GM10847 (cell line): Measurements from ENCODE around the gene BPIFA2.

Experiments
- POLR2A ChIP-seq: IDR thresholded peaks from 2 replicates; pipeline ENCODE4 v1.6.1; 2011; ENCODE audit not compliant: insufficient read length; ENCODE audit errors: extremely low read depth

BPIFA2 gene

DNA sequence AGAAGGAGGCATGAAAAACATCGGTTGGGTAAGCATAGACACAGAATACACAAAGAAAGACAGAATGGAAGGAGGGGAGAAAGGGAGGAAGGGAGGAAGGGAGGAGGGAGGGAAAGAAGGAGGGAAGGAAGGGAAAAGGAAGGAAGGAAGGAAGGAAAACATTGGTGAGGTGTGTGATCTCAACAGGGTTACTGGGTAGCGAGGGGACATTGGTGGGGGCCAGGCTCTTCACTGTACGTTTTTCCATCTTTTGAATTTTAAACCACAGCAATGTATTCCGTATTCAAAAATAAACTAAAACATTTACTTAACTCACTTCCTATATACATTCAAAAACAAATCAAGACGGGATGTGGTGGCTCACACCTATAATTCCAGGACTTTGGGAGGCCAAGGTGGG, 20.7 kb upstream of the BPIFA2 start:
- no peak for TF ChIP-seq POLR2A

DNA sequence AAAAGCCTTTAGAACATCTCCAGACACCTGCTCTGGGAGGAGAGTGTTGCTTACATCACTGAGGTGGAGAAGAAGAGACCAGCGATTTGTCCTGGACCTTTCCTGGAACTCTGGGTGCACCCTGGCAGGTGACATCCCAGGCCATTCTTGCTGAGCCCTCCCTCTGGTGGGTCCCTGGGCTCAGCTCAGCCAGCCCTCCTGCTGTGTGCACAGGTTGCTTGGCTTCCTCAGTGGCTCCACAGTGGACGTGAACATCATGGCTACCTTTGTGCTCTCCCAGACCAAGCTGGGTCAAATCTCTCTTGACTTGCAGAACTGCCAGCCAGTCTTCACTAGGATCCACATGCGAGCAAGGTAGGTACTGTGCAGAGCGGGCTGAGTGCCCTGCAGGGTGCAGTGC, 19.9 kb upstream of the BPIFA2 start:
- TF ChIP-seq POLR2A: no peak

DNA sequence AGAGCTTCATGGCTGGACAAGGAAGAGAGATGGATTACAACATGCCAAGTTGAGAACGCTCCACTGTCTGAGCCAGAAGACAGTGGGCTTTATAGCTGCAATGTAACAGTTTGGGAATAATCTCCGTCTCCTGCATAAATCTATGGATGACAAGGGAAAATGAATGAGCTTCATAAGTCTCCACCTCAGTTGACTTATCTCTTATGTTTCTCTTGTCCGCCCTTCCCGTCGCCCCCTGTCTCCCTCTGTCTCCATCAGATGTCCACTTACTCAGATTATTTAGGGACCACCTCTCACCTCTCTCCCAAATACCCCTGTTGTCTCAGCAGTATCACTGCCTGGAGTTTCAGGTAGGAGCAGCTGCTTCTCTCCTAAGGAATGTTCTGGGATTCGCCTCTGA, 13.7 kb upstream of the BPIFA2 start:
- no peak for TF ChIP-seq POLR2A

DNA sequence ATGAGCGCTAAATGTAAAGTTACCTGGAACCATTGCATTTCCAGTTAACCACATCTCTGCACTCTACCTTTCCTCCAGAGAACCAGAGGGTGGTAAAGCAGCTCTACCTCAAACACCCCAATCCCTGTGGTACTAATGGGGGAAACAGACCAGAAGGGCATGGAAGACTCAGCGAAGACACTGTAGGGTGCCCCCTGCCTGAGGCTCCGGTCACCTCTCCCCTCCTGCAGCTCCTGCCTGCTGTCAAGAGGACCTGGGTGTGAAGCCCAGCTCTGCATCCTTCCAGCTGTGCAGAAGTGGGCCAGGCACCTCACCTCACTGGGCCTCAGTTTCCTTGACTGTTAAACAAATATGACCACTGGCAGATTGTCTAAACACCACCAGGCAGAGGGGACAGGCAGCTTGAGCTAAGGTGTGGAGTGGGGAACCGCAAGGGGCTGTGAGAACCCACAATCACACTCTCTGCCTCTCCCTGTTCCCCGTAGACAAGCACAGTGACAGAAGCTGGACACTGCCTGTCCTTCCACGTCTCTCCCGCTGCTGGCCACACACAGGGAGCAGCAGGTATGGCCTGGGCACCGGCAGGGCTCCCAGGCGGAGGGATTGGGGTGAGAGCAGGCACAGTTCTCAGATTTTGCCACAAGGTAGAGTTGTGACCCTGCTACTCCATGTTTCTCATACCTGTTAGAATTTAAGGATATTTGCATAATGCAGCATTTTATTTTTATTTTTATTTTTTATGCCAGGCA, 9.1 kb upstream of the BPIFA2 start:
- no peak for TF ChIP-seq POLR2A

DNA sequence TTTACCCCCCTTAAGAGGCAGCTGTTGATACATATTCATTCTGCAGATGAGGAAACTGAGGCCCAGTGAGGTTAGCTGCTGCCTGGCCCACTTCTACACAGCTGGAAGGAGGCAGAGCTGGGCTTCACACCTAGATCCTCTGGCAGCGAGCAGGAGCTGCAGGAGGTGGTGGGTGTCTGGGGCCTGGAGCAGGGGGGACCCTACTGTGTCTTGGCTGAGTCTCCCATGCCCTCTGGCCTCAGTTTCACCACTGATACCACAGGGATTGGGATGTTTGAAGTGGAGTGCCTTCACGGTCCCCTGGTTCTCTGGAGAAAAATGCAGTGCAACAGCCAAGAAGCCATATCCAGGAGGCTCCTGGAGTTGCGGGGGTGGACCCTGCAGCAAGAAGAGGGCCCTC, 8.2 kb upstream of the BPIFA2 start:
- no peak for TF ChIP-seq POLR2A

DNA sequence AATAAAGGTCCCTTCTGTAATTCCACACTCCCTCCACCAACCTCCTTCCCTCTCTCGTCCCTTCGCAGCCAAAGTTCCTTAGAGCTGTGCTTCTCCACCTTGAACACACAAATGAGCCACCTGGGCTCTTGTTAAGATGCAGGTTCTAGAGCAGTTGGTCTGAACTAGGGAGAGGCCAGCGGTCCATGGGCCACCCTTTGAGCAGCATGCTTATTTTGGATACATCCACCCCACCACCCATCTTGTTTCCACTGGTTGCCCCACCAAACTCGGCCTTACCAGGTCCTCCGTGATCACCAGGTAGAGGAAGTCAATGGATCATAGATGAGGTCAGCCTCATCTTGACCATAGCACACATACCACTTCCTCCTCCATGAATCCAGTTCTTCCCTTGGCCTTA, 7.3 kb upstream of the BPIFA2 start:
- TF ChIP-seq POLR2A: no peak

DNA sequence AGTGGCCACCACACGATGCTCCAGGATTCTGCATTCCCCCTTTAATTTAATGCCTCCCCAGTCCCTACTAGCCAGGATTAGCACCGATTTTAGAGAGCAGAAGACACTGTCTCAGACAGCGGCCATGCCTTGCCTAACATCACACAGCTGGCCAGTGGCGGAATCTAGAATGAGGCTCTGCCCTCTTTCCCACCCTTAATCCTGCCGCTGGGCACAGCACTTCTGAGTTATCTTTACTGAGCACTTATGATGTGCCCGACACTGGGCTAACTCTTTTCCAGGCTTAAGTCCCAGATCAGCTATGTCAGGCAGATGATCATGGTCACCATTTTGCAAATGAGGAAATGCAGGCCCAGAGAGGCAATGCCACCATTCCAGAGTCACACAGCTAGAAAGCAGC, 5.6 kb upstream of the BPIFA2 start:
- no peak for TF ChIP-seq POLR2A

DNA sequence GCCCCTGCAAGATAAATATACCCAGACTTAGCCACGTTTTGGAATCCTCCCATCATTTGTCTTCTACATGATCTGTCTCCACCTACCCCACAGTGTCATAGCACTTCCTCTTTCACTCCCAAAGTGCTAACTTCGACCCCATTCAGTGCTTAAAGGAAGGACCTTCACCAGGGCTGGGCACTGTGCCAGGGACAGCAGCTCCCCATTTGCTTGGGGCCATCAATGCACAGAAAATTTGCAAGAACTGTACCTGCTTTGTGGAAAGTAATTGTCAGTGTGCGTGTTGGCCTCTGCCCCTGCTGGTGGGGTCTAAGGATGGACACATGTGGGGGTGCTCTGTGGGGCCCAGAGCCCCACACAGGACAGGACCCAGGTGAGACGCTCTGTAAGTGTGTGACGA, 5.2 kb upstream of the BPIFA2 start:
- no peak for TF ChIP-seq POLR2A

DNA sequence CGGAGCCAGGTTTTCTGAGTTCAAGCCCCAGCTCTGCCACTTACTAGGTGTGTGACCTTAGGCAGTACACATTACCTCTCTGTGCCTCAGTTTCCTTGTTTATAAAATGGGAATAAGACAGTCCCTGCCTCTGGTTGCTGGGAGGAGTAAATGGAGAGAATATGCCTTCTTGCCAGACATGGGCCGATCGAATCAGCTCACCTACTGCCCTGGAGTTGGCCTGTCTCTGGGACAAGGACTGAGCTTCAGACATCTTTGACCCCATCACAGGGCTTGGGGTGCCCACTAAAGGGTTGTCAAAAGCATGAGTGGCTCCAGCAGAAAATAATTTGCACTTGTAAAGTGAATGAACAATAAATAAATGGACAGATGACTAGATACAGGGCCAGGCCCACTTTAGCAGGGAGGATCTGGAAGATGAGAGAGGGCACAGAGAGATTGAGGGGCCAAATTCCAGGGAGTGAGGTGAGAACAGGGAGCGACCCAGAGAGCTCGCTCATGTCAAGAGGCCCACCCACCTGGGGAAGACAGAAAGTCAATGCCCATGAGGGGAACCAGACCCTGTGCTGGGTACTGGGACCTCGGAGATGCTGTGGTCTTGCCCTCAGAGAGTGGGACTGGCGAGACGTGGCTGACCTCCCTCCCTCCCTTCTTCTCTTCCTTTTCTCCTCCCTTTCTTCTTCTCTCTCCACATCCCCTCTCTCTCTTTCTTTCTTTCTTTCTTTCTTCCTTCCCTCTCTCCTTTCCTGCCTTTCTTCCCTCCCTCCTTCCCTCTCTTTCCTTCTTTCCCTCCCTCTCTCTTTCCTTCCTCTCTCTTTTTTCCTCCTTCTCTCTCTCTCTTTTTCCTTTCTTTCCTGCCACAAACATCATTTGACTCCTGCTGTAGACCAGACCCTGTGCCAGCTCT, 3.9 kb upstream of the BPIFA2 start:
- TF ChIP-seq POLR2A: no peak

DNA sequence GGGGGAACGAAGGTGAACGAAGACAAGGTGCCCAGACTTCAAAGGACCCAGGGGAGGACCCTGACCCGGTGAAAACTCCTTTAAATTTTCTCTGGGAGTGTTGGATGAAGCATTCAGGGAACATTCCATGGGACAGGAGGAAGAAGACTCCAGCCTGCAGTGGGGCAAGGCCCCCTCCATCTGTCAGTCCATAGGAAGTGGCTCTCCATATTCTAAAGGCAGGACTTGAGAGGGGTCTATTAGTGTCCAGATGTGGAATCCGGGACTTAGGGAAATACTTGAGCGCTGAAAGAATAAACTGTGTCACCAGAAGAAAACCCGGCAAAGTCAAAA, 3.2 kb upstream of the BPIFA2 start:
- TF ChIP-seq POLR2A: no peak

DNA sequence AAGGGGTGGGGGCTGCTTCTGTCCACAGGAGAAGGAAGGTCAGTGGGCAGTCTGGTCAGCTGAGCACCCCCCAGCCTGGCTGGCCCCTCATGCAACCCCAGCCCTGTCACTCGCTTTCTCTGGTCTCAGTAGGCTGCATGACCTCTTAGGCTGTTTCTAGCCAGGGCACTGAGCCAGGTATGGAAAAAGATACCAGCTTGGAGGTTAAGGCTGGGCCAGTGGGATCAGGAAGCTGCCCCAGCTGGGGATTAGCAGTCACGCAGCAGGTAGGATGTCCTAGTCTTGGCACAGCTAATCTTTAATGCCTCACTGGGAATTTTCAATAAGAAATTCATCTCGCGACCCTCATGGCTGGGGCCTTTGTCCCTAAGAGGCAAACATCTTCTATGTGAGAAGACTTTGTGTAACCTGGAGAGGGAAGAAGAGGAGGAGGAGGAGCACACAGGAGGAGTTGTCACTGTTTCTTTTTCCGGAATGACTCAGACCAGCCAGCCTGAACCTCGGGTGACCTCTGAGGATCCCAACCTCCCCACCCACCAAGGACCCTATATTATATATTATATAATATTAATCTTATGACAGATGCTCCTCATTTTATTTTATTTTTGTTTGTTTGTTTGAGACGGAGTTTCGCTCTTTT, 2.4 kb upstream of the BPIFA2 start:
- TF ChIP-seq POLR2A: no peak

DNA sequence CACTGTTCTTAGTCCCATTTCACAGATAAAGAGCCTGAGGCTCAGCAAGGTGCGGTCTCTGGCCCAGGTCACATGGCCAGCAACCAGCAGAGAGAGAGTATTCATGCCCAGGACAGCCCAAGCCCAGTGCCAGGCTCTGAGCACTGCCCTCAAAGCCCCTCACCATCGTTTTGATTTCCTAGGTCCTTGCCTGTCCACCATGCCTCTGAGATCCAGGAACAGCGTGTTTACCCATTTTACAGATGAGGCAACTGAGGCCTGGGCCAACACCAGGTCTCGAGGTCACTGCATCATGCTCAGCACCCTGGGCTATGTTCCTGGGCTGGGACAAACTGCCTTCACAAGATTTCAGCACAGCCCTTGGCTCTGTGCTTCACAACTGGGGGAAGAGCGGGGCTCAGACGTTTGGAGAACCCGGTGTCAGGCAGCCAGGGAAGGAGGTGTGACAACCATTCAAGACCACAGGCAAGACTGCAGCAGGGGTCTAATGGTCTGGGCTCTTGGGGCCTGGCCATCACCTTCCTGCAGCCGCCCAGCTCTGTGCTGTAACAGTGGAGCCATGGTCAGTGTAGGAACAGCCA, 1.3 kb upstream of the BPIFA2 start:
- no peak for TF ChIP-seq POLR2A

DNA sequence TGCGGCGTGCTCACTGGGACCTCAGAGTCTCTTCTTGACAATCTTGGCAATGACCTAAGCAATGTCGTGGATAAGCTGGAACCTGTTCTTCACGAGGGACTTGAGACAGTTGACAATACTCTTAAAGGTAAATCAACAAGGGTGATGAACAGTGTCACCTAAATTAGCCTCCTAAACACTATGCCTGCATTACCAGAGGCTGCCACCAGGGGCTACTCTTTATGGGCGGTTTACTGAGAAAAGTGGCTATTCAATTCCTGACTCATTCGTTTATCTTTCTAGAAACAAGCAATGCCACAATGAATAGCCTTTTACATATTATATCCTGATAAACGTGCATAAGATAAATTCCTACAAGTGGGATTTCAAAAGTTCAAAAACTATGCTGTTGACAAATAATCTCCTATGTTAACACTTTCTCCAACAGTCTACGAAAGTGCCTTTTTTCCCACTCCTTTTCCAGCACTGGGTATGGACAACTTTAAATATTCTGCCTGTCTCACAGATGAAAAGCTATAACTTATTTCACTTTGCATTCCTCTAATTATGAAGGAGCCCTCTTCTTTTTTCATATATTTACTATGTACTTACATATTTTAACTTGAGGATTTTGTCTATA, 1.3 kb downstream of the BPIFA2 start:
- TF ChIP-seq POLR2A: no peak

DNA sequence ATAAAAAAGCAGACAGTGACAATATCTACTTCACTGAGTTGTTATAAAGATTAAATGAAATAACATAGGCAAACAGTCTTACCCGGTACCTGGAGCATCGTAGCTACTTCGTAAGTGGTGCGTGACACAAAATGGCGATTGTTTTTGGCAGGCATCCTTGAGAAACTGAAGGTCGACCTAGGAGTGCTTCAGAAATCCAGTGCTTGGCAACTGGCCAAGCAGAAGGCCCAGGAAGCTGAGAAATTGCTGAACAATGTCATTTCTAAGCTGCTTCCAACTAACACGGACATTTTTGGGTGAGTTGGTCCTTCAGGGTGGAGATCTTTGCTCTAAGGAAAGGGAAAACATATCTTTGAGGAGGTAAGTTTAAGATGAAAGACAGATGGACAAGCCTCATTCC, 4.8 kb downstream of the BPIFA2 start:
- no peak for TF ChIP-seq POLR2A

DNA sequence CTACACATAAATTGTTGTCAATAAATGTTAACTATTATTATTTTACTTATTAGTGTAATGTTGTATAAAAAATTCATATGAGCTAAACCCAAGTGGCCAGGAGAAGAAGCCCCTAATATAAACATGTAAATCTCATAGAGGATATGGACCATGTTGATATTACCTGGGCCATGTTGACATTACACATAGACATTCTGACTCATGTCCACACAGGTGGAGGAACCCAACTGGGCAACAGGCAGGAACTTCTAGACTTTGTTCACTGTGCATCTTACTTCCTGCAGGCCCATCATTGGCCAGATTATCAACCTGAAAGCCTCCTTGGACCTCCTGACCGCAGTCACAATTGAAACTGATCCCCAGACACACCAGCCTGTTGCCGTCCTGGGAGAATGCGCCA, 7.2 kb downstream of the BPIFA2 start:
- TF ChIP-seq POLR2A: no peak
